WERI-Rb-1 (cell line): ENCODE measurements around the gene ADAMTS15.
"Not testable (repeated sequence)": the region's sequence is repeated elsewhere in the genome, so short reads cannot be mapped to it uniquely, and the experiment has no call there.

Source experiments
- DNase-seq: peaks from one replicate; pipeline ENCODE4 v3.0.0-alpha.2; 2020
- H3K27ac ChIP-seq: fragments of 250-450 bp; sonication (Bioruptor Pico); 2 replicates; pipeline ENCODE4 v1.5.1; 2020; ENCODE audit warnings: mild to moderate bottlenecking, moderate library complexity
- H3K27me3 ChIP-seq: fragments of 250-450 bp; sonication (Bioruptor Pico); 2 replicates; pipeline ENCODE4 v1.5.1; 2021; ENCODE audit warnings: mild to moderate bottlenecking, low read depth, moderate library complexity; ENCODE audit not compliant: insufficient read depth, severe bottlenecking
- H3K36me3 ChIP-seq: fragments of 250-450 bp; sonication (Bioruptor Pico); 2 replicates; pipeline ENCODE4 v1.5.1; 2020; ENCODE audit warnings: mild to moderate bottlenecking, moderate library complexity
- H3K4me3 ChIP-seq: 2 replicates; pipeline ENCODE4 v1.5.1; 2011; ENCODE audit warnings: low read depth, mild to moderate bottlenecking, control low read depth, low read length
- H3K9me3 ChIP-seq: fragments of 250-450 bp; sonication (Bioruptor Pico); 2 replicates; pipeline ENCODE4 v1.5.1; 2021; ENCODE audit warnings: mild to moderate bottlenecking, moderate library complexity; ENCODE audit not compliant: severe bottlenecking
- CTCF ChIP-seq: IDR thresholded peaks from 2 replicates; pipeline ENCODE4 v1.5.1; 2011; ENCODE audit warnings: low read depth, mild to moderate bottlenecking, control low read depth, inconsistent platforms, low read length

The ADAMTS15 gene

DNA sequence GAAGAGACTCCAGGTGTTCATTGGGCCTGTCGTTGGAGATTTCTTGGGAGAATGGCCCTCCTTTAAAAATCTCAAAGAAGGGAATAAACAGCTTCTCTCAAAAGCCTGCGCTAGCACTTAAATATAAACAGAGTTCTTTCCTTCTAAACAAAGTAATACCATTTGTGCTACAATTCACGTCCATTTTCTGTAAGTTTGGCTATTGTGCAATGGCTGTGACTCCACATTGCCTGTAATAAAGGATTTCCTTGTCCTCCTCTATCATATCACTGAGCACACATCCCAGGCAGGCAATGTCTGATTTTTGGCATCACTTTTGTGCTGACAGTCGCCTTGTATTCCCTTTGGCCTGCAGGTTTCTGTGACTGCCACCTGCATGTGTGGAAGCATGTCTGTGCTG is 15.1 kb upstream of the ADAMTS15 start:
- Histone ChIP-seq H3K9me3 (no peaks in the 10 kb centered on the region), H3K27ac (no peak overlapping the region), H3K4me3 (no peak overlapping the region), H3K36me3 (no peaks in the 10 kb centered on the region), H3K27me3 (peaks cover 26% of the 10 kb centered on the region)
- no peak for DNase-seq
- no peak for TF ChIP-seq CTCF

DNA sequence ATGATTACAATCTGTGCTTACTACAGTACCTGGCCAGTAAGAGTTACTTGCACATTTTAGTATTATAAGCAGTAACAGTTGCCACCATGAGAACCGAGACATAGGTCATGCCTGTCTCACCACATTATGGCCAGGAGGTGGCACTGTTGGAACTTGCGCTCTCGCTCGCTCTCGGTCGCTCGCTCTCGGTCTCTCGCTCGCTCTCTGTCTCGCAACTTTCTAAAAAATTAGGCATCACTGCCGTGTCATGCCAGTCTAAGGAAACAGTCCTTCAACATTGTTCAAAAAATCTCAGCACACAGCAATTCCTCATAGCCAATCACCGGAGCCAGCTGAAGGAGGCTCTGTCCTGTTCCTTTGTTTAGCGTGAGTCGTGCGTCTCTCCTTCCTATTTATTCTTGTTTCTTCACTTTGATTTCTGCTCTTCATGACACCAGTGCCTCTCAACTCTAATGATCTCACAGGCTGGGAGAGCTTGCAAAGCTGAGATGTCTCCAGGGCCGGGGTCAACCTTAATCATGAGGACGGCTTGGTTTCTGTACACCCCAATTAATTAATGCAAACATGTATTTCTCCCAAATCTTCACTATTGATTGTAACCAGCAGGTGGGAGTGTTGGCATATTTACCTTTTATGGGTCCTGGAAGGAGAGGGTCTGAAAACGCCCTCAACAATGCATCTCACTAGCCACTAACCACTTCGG is 13.8 kb upstream of the ADAMTS15 start:
- Histone ChIP-seq H3K36me3 (no peaks in the 10 kb centered on the region), H3K27ac (peak overlapping the region; percentile 32), H3K9me3 (no peaks in the 10 kb centered on the region), H3K4me3 (peak overlapping the region; percentile 79), H3K27me3 (peaks cover 12% of the 10 kb centered on the region)
- peak; percentile 66 for DNase-seq
- peak; percentile 93 for TF ChIP-seq CTCF

- Histone ChIP-seq H3K27me3 (peaks cover 2% of the 10 kb centered on the region), H3K4me3 (no peak overlapping the region), H3K36me3 (no peaks in the 10 kb centered on the region), H3K27ac (no peak overlapping the region), H3K9me3 (no peaks in the 10 kb centered on the region)
- TF ChIP-seq CTCF: no peak
- DNase-seq: no peak
Observed at GRCh38 chr11:130435671-130436070, 12.8 kb upstream of the ADAMTS15 start.

DNA sequence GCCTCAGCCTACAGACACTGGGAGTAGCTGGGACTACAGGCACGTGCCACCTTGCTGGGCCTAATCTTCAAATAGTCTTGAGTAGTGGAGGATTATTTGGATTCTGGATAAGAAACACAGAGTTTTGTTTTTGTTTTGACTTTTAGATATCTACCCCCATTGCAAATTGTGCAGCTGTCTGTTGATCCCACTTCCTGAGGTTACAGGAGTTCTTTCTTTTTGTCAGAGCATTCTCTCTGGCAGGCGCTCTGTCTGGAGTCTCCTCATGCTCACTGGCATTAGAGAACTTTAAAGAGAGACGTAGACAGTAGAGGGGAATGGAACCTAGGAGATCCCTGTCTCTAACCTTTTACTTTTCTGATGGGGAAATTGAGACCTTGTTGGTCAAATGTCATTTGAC is 12.3 kb upstream of the ADAMTS15 start:
- DNase-seq: no peak
- no peak for TF ChIP-seq CTCF
- H3K4me3 ChIP-seq: no peak overlapping the region
- H3K36me3 ChIP-seq: no peaks in the 10 kb centered on the region
- H3K27me3 ChIP-seq: no peaks in the 10 kb centered on the region
- no peaks in the 10 kb centered on the region for H3K9me3 ChIP-seq
- no peak overlapping the region for H3K27ac ChIP-seq

DNA sequence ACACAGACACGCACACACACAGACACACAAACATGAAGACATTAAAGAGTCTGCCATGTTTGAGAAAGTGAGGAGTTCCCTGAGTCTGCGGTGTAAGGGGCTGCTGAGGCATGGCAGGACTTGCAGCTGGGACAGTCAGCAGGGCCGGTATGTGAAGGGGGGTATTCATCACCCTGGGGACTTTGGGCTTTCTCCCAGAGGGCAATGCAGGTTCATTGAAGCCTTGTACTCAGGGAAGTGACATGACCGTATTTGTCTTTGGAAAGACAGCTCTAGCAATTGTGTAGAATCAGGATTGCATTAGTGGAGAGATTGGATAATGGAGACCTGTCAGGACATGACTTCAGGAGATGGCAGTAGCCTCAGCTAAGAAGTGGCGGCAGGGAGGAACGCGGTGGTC is 10.6 kb upstream of the ADAMTS15 start:
- no peak for TF ChIP-seq CTCF
- H3K9me3 ChIP-seq: no peaks in the 10 kb centered on the region
- no peak overlapping the region for H3K4me3 ChIP-seq
- H3K27ac ChIP-seq: no peak overlapping the region
- H3K27me3 ChIP-seq: no peaks in the 10 kb centered on the region
- no peak for DNase-seq
- no peaks in the 10 kb centered on the region for H3K36me3 ChIP-seq

DNA sequence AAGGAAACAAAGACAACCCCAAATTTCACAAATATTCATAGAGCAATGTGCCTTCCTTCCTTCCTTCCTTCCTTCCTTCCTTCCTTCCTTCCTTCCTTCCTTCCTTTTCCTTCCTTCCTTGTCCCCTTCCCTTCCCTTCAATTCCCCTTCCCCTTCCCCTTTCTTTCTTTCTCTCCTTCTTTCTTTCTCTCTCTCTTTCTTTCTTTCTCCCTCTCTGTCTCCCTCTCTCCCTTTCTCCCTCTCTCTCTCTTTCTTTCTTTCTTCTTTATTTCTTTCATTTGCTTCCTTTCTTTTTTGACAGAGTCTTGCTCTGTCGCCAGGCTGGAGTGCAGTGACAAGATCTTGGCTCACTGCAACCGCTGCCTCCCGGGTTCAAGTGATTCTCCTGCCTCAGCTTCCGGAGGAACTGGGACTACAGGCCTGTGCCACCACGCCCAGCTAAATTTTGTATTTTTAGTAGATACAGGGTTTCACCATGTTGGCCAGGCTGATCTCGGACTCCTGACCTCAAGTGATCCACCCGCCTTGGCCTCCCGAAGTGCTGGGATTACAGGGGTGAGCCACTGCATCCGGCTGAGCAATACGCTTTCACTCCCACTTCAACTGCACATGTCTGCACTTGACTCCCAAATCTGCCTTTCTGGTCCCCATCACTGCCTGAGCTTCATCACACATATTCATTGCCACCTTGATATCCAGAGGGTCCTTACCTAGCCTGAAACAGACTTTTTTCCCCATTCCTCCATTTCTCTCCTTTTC is 9.9 kb upstream of the ADAMTS15 start:
- not testable (repeated sequence) for H3K27ac ChIP-seq, H3K9me3 ChIP-seq, H3K36me3 ChIP-seq, H3K27me3 ChIP-seq, DNase-seq, H3K4me3 ChIP-seq
